Measurements from ENCODE around the gene ZNF48. TPM values are rescaled to one million over a fixed set of nuclear protein-coding genes. Genes with fewer than 3 reads are reported as not detected.

ZNF48 gene
- total RNA-seq, 2 donors from 2014 or later: 10.9 to 11.1 TPM

- H3K36me3 ChIP-seq: peaks cover 8% of the 10 kb centered on the region
- ATAC-seq (ENCODE audit: insufficient number of reproducible peaks, low FRiP score, low read depth): no peak
- H3K27me3 ChIP-seq (replicated peaks; ENCODE audit: insufficient read depth): no peaks in the 10 kb centered on the region
- no peak overlapping the region for H3K27ac ChIP-seq
- peaks cover 9 to 22% of the 10 kb centered on the region in 2 donors for H3K4me1 ChIP-seq (ENCODE audit: control insufficient read depth in 1 of 2, low read depth in 2 of 2)
- no peaks in the 10 kb centered on the region for H3K9me3 ChIP-seq
- TF ChIP-seq, protein P1, sequence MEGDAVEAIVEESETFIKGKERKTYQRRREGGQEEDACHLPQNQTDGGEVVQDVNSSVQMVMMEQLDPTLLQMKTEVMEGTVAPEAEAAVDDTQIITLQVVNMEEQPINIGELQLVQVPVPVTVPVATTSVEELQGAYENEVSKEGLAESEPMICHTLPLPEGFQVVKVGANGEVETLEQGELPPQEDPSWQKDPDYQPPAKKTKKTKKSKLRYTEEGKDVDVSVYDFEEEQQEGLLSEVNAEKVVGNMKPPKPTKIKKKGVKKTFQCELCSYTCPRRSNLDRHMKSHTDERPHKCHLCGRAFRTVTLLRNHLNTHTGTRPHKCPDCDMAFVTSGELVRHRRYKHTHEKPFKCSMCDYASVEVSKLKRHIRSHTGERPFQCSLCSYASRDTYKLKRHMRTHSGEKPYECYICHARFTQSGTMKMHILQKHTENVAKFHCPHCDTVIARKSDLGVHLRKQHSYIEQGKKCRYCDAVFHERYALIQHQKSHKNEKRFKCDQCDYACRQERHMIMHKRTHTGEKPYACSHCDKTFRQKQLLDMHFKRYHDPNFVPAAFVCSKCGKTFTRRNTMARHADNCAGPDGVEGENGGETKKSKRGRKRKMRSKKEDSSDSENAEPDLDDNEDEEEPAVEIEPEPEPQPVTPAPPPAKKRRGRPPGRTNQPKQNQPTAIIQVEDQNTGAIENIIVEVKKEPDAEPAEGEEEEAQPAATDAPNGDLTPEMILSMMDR (IDR thresholded peaks at IDR 0.05): no peak
- no peak overlapping the region for H3K4me3 ChIP-seq
- no peak for DNase-seq (ENCODE audit: low spot score)
Measured at GRCh38 chr16:30401768-30402425, 6.7 kb downstream of the ZNF48 start.

- Histone ChIP-seq H3K27me3 (replicated peaks; ENCODE audit: insufficient read depth) (no peaks in the 10 kb centered on the region), H3K9me3 (no peaks in the 10 kb centered on the region), H3K27ac (peak overlapping the region; percentile 90 to 95), H3K36me3 (peaks cover 3% of the 10 kb centered on the region), H3K4me1 (ENCODE audit: control insufficient read depth in 1 of 2, low read depth in 2 of 2) (peaks cover 14 to 28% of the 10 kb centered on the region in 2 donors), H3K4me3 (peak overlapping the region; percentile 87)
- no peak for ATAC-seq (ENCODE audit: insufficient number of reproducible peaks, low FRiP score, low read depth)
- no peak for DNase-seq (ENCODE audit: low spot score)
- TF ChIP-seq, protein P1 (IDR thresholded peaks at IDR 0.05): no peak
Measured at GRCh38 chr16:30406795-30407101, 11.5 kb downstream of the ZNF48 start.

DNA sequence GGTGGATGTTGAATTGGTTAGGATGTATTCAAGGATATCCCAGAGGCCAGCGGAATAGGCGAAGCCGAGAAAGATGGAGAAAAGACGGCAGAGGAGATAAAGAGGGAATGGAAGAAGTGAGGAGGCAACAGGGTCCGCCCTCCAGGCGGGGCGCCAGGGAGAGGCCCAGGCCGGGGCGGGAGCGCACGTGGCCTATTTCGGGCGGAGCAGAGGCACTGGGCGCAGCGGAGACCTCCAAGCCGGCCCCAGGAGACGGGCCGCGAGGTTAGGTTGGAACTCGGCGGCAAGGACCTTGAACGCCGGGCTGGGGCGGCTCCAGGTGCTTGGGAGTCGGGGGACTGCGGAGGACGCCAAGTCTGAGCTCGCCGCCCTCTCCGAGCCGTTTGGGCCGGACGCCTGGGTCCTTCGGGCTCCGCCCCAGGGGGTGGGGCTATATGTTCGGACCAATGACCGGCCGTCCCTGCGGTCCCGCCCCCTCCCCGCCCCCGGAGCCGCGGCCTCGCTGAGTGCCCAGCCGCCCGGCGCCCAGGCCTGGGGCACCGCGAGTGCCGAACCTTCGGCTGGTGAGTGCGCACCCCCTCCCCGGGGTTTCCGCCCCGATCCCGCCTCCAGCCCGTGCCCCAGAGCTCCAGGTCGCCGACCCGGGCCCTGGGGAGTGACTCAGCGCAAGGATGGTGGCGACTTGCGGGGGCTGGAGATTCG lies 12.0 kb downstream of the ZNF48 start, which contains the start of gene ZNF771:
ZNF771 (plus strand) TSS at position 505 of the 702 bp plus-strand sequence. CDS start 448 bp downstream, outside the sequence.
- ATAC-seq (ENCODE audit: insufficient number of reproducible peaks, low FRiP score, low read depth) (peak; percentile 79), DNase-seq (ENCODE audit: low spot score) (peak; percentile 76)
- TF ChIP-seq, protein P1 (IDR thresholded peaks at IDR 0.05): no peak
- Histone ChIP-seq H3K27me3 (replicated peaks; ENCODE audit: insufficient read depth) (no peaks in the 10 kb centered on the region), H3K27ac (peak within 1 kb of the TSS; percentile 90 to 95), H3K4me3 (peak within 1 kb of the TSS; percentile 87), H3K9me3 (no peaks in the 10 kb centered on the region), H3K36me3 (peaks cover 8% of the 10 kb centered on the region), H3K4me1 (ENCODE audit: control insufficient read depth in 1 of 2, low read depth in 2 of 2) (peaks cover 14 to 28% of the 10 kb centered on the region in 2 donors)

- peaks cover 14 to 28% of the 10 kb centered on the region in 2 donors for H3K4me1 ChIP-seq (ENCODE audit: control insufficient read depth in 1 of 2, low read depth in 2 of 2)
- H3K27me3 ChIP-seq (replicated peaks; ENCODE audit: insufficient read depth): no peaks in the 10 kb centered on the region
- TF ChIP-seq, protein P1 (IDR thresholded peaks at IDR 0.05): no peak
- H3K4me3 ChIP-seq: peak overlapping the region; percentile 87
- peaks cover 9% of the 10 kb centered on the region for H3K36me3 ChIP-seq
- ATAC-seq (ENCODE audit: insufficient number of reproducible peaks, low FRiP score, low read depth): no peak
- no peaks in the 10 kb centered on the region for H3K9me3 ChIP-seq
- peak overlapping the region; percentile 90 to 95 for H3K27ac ChIP-seq
- DNase-seq (ENCODE audit: low spot score): no peak
Measured at GRCh38 chr16:30407804-30408534, 12.7 kb downstream of the ZNF48 start.
